T-helper 9 cell (primary cell): ENCODE measurements around the gene PLD3.

Source experiments
- DNase-seq: peaks from one replicate; pipeline ENCODE4 v3.0.0-alpha.2; 2020

Gene PLD3

DNA sequence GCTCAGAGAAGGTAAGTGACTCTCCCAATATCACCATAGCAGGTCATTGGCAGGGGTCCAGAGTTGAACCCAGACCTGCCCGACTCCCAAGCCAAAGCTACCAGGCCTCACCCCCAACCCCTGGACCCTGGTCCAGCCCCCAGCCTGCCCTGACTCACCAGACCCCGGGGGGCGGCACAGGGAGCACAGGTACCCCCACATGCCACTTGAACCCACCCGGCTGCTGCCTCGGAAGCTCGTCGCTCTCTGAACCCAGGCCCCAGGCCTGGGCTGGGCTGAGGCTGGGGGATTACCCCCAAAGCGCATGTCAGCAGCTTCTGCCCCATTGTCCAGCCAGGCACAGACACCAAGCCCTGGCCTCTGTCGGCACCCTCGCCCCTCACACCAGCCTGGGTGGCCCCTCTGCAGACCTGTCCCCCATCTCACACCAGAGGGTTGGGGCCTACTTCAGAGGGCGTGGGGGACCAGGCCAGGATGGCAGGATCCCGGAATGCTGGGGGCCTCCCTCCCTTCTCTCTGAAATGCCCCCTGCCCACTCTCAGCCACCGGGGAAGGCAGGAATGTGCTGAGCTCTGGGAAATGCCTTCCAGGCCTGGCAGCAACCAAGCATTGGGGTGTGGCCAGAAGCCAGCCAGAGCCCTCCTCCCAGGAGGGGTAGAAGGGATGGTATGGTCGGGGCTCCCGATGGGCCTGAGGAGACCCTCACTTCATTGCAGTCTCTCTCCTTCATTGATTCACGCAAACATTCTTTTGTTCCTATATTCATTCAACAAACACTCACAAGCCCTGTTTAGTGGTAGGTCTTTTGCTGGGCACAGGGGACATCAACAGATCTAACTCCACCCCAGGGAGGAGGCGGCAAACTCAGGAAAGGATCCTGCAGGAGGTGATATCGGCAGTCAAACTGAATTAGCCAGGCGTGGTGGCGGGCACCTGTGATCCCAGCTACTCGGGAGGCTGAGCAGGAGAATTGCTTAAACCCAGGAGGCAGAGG is 66.3 kb downstream of the PLD3 start:
- no peak for DNase-seq

DNA sequence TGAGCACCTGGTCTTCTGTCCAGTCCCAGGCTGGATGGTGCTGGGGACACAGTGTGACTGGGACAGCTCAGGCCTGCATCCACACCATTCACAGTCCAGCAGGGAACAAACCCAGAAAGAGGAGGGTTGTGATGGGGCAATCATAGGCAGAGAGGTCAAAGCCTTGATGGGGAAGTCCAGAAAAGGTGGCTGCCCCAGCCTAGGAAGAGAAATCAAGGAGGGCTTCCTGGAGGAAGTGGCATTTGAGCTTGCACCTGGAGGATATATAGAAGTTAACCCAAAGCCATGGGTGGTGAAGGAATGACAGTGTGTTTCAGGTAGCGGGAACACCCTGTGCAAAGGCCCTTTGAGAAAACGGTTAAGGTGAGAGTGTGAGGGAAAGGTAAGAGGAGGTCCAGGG is 67.3 kb downstream of the PLD3 start:
- no peak for DNase-seq

- DNase-seq = no peak
Observed at GRCh38 chr19:40416918-40417642, 68.6 kb downstream of the PLD3 start.

- DNase-seq = no peak
Observed at GRCh38 chr19:40417643-40417981, 69.1 kb downstream of the PLD3 start.

DNA sequence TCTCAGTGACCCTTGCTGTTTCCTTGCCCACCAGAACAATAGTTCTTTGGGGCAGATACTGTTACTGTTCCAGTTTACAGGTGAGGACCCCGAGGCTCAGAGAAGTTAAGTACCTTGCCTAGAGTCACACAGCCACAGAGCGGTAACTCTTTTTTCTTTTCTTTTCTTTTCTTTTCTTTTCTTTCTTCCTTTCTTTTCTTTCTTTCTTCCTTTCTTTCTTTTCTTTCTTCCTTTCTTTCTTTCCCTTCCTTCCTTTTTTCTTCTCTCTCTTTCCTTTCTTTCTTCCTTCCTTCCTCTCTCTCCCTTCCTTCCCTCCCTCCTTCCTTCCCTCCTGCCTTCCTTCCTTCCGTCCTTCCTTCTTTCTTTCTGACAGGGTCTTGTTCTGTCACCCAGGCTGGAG is 69.5 kb downstream of the PLD3 start:
- DNase-seq = no peak

- no peak for DNase-seq
Observed at GRCh38 chr19:40419066-40419612, 70.6 kb downstream of the PLD3 start.

DNA sequence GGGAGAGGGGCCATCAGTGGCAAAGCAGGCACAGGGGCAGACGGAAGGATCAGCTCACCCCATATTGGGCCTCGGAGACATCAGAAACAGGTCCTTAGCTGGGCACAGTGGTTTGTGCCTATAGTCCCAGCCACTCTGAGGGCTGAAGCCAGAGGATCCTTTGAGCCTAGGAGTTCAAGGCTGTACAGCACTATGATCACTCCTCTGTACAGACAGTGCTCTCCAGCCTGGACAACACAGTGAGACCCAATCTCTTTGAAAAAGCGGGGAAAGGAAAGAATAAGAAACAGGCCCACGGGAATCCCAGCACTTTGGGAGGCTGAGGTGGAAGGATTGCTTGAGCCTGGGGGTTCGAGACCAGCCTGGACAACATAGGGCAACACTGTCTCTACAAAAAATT is 71.3 kb downstream of the PLD3 start:
- no peak for DNase-seq

- DNase-seq = no peak
Observed at GRCh38 chr19:40420451-40420765, 71.9 kb downstream of the PLD3 start.

DNA sequence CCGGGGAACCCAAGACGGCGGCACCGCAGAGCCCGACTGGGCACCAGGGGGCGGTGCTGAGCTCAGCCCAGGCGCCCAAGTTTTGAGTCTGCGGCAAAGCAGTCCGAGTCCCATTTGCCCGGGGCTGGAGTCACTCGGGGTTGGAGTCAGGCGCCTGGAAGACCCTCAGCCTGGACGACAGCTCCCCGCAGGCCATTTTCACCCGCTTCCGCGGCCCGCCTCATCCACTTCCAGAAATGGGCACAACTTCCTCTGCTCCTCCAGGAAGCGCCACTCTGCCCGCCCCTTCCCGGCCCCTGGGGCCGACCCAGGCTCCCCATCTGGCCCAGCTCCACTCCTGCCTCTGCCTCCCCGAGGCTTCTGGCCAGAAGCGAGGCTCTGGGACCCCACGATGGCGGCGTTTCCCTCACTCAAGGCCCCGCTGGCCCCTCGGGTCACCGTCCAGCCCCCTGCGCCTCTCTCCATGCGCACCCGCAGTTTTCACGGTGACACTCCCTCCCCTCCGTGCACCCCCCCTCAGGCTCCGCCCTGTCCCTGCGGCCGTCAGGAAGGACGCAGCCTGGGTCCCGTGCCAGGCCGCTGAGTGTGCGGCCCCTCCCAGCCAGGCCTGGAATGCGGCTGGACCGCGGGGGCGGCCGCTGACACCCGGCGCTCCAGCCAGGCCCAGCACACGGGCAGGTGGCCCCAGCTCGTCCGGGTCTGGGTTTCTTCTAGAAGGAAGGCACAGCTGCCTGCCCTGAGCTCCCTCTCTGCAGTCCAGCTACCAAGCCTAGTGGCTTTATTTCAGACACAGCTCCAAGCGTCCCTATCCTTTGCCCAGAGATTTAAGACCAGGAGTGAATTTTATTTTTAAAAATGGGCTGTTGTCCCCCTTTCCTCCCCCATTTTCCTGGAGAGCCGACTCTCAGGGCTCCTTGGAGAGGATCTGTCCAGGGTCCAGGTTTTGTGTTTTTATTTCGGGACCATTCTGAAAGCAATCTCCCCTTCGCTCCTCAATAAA is 72.6 kb downstream of the PLD3 start:
- DNase-seq = peak; percentile 62

DNA sequence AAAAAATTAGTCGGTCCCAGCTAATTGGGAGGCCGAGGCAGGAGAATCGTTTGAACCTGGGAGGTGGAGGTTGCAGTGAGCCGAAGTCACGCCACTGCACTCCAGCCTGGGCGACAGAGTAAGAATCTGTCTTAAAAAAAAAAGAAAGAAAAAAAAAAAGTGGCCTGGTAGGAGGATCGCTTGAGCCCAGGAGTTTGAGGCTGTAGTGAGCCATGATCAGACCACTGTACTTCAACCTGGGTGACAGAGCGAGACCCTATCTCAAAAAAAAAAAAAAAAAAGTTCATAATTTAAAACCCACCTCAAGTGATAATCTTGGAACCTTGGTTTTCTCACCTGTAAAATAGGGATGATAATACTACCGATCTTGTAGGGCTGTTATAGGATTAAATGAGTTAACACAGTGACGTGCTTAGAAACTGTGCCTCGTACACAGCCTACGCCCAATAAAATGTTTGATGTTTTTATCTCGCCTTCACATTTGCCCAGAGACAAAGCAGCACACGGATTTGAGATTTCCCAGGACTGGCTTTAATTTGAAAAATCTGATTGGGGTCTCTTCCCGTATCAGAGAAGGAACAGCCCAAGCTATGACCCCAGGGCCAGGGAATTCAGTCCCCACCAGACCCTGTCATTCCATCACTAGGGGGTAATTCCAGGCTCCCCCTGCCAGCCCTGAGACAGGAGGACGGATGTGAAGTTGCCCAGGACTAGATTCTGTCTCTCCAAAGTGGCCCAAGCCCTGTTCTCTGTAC is 73.7 kb downstream of the PLD3 start:
- DNase-seq = no peak

DNA sequence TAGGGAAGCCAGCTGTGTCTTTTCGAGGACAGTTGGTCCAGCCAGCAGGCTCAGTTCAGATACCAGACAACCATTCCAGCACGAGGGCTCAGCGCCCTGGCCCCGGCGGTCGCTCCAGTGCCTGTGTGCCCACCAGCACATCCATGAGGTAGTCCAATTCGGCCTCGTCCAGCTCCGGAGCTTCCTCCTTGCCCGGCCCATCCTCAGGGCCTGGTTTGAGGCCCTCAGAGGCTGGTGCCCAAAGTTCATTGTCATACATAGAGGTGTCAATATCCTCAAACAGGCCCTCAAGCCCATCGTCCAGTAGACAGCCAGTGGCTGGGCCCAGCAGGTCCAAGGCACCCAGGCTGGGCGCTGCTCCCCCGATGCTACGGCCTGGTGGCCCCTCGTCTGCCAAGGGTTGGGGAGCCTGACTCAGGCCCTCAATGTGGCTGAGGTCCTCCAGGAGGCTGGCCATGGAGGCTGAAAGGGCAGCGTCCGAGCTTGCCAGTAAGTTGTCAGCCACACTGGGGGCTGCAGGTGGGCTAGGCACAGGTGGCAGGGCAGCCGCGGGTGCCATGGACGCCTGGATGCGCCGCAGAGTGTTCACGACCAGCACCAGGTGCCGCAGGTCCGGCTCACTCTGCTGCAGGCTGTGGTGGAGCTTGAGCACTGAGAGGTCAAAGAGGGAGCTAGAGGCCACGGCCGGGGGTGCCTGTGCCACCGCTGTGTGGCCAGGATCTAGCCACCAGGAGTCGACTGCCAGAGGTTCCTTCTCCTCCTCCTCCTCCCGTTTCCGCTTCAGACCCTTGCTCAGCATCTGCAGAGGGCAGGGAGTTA is 74.5 kb downstream of the PLD3 start:
- DNase-seq = no peak

DNA sequence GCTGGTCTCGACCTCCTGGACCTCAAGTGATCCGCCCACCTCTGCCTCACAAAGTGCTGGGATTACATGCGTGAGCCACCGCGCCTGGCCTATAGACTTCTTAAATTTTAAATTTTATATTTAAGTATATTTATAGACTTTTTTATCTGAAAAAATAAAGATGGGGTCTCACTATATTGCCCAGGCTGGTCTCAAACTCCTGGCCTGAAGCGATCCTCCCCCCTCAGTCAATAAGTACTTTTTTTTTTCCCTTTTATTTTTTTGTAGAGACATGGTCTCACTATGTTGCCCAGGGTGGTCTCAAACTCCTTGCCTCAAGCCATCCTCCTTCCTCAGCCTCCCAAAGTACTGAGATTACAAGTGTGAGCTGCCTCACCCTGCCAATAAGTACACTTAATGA is 75.4 kb downstream of the PLD3 start:
- no peak for DNase-seq

- no peak for DNase-seq
Observed at GRCh38 chr19:40424637-40425449, 76.3 kb downstream of the PLD3 start.

DNA sequence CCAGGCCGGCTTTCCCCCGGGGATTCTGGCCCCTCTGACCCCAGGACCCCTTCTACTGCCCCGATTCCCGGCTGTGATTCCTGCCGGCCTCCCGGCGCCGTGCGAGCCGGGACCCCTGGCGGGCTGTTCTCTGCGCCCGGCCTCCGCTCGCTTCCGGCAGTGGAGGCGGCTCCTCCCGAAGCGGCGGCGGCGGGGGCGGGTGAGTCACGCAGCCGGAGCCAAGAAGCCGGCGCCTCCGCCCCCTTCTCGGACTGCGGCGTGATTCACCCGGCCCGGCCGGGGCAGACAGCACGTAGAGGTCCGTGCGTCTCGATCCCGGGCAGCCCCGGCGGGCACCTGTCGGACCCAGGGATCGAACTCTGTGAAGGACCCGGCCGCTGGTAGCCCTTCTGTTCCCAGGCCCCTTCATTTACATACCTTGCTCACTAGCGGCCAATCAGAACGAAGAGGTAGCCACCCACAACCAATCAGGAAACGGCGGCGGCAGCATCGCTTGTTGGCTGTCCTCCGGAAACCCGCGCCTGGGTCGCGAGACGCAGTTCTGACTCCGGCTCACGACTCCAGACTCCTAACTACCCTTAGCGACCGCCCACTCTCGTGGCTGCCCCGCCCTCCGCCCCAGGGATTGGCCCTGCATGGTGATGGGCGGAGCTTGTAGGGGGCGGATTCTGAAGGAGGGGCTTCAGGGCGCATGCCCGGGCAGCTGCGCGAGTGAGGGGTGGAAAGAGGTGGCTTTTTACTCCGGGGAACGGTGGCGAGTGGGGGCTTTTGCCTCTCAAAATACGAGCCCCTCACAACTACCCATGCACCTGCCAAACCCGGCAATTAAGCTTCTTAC is 77.2 kb downstream of the PLD3 start, which contains the start of gene SERTAD1:
SERTAD1 (minus strand) TSS at position 543 of the 838 bp plus-strand sequence. CDS start 2,446 bp downstream, outside the sequence.
- DNase-seq = peak; percentile 100
